BJ (cell line): ENCODE results near the gene ITGA6. TPM values are rescaled to one million over a fixed set of nuclear protein-coding genes. Genes with fewer than 3 reads are reported as not detected.

Experiments used
- CTCF ChIA-PET: fragments of 350-600 bp; formaldehyde crosslinking; extraction: SDS; loops from one replicate; lab custom pipeline; 2021; ENCODE audit warnings: antibody characterized with exemption, inconsistent platforms; lab: Yijun Ruan, JAX
- POLR2A ChIA-PET: fragments of 300-600 bp; sonication (Branson Sonifier 250); formaldehyde crosslinking; extraction: SDS; loops from one replicate; lab custom pipeline; 2021; ENCODE audit warnings: antibody characterized with exemption; lab: Charles Lee
- DNase-seq: peaks from one replicate; pipeline ENCODE4 v3.0.0-alpha.2; 2011; ENCODE audit warnings: low read depth
- H3K27me3 ChIP-seq: 2 replicates; pipeline ENCODE4 v1.6.0; 2011; ENCODE audit warnings: low read length; ENCODE audit not compliant: control insufficient read depth, insufficient read depth
- H3K36me3 ChIP-seq: 2 replicates; pipeline ENCODE4 v1.5.1; 2011; ENCODE audit warnings: low read length; ENCODE audit not compliant: control insufficient read depth, insufficient read depth
- H3K4me3 ChIP-seq: 2 replicates; pipeline ENCODE4 v1.5.1; 2011; ENCODE audit warnings: low read depth, mild to moderate bottlenecking, control low read depth, low read length
- CTCF ChIP-seq: IDR thresholded peaks from 2 replicates; pipeline ENCODE4 v1.5.1; 2011; ENCODE audit warnings: low read depth, mild to moderate bottlenecking, control low read depth, inconsistent platforms, low read length, moderate library complexity; ENCODE audit not compliant: insufficient read depth
- polyA plus RNA-seq: library from polyadenylated mRNA; depleted of rRNA; stranded (reverse); fragments of >200 nt; gene quantifications from 2 replicates; pipeline ENCODE4 v1.2.3, GENCODE V29; 2011

ITGA6 gene
- polyA plus RNA-seq, 1 experiment = 2.9 TPM

DNA sequence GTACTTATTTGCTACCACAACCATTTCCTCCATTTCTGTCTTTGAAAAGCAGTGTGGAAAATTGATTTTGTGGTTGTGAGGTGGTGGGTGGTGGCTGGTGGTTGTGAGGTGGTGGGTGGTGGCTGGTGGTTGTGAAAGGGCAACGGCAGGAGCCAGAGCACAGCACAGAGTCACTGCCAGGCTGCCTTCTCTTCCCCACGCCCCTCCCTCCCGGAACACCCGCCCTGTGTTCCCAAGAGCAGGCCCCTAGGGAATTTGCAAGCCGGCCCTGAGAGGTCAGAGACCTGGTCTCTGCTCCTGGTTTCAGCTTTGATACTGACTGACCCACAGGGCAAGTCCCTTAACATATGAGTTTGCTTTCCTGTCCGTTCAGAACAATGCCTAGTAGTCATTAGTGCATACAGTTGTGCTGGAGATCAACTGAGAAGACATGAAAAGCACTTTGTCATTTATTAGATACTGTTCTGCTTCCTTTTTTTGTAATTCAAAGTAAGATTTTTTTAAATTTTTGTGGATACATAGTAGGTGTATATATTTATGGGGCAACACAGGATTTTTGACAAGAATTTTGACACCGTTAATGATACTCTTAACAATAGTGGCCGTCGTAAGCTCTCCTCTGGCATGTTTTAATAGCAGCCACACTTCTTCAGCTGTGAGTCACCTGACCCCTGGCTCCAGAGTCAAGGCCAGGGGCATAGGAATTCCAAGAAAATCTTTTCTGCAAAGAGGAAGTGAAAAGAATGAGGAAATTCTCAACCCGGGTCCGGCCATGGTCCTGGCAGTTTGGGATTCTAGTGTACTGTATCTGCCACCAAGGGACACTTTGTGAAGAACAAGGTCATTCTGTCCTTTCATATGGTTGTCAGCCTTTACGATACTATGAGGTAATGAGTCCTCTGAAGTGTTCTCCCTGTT, 53.2 kb downstream of the ITGA6 start:
- Histone ChIP-seq H3K4me3 (no peak overlapping the region), H3K27me3 (no peaks in the 10 kb centered on the region), H3K36me3 (peaks cover 1% of the 10 kb centered on the region; the same call in 1 of the 2 replicates)
- no peak for TF ChIP-seq CTCF
- POLR2A ChIA-PET = interaction anchor here (0.5 kb wide), 1 partner anchor 593 kb away, joined by 16 read pairs; no protein-coding TSS in a partner anchor
- CTCF ChIA-PET = interaction anchor here (1.6 to 6.0 kb wide), 4 partner anchors 8 to 308 kb away, joined by 3 to 30 read pairs (median 20); no protein-coding TSS in a partner anchor
- DNase-seq = no peak

DNA sequence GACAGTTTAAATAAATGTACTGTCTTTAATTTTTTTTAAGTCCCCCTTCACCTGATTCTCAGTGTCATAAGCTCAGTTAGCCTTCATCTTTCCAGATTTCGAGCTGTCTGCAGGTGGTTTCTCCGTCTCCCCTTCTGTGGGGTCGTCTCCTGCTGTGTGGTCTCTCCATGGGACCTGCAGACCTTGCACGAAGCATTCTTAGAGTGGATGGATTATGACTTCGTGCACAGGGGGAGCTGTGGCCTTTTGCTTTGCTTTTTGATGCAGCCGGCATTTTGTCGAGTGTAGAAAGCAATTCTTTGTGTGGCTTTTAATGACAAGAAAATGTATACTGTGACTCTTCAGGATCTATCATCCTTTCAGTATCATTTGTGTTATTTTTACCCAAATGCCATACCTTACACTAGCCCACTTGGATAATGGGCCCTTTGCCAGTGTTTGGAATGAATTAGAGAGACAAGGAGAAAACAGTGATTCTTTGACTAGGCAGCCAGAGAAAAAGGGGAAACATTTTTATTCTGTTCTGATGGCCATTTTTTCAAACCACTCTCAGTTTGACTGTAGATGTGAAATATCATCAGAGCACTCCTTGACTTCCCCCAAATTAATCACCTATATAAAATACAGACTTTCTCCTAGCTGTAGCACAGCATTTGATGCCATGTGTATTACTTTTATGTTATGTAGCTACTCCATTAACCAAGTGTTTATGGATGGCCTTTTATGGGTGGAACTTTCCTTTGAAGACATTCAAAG, 54.3 kb downstream of the ITGA6 start:
- no peak for DNase-seq
- no peak overlapping the region for H3K4me3 ChIP-seq
- ChIA-PET POLR2A (no interaction called here), CTCF (interaction anchor here (0.9 to 6.0 kb wide), 6 partner anchors 9 to 309 kb away, joined by 3 to 30 read pairs (median 8); no protein-coding TSS in a partner anchor)
- H3K36me3 ChIP-seq = peaks cover 1% of the 10 kb centered on the region
- no peaks in the 10 kb centered on the region for H3K27me3 ChIP-seq
- TF ChIP-seq CTCF = 0 out of 2 replicates have a peak, but pooled peaks have one; percentile 10

- H3K27me3 ChIP-seq = no peaks in the 10 kb centered on the region
- DNase-seq = no peak
- peaks cover 2% of the 10 kb centered on the region for H3K36me3 ChIP-seq
- TF ChIP-seq CTCF = peak; percentile 41
- POLR2A ChIA-PET = no interaction called here
- CTCF ChIA-PET = interaction anchor here (0.8 to 6.0 kb wide), 6 partner anchors 10 to 313 kb away, joined by 3 to 30 read pairs (median 12); no protein-coding TSS in a partner anchor
- H3K4me3 ChIP-seq = no peak overlapping the region
These were observed 56.9 kb downstream of the ITGA6 start for GRCh38 chr2:172484253-172484652.

- H3K36me3 ChIP-seq = peaks cover 2% of the 10 kb centered on the region
- H3K27me3 ChIP-seq = no peaks in the 10 kb centered on the region
- ChIA-PET CTCF (interaction anchor here (0.8 to 6.0 kb wide), 6 partner anchors 9 to 314 kb away, joined by 3 to 30 read pairs (median 12); no protein-coding TSS in a partner anchor), POLR2A (no interaction called here)
- no peak for TF ChIP-seq CTCF
- H3K4me3 ChIP-seq = no peak overlapping the region
- DNase-seq = no peak
These were observed 57.3 kb downstream of the ITGA6 start for GRCh38 chr2:172484706-172485105.

DNA sequence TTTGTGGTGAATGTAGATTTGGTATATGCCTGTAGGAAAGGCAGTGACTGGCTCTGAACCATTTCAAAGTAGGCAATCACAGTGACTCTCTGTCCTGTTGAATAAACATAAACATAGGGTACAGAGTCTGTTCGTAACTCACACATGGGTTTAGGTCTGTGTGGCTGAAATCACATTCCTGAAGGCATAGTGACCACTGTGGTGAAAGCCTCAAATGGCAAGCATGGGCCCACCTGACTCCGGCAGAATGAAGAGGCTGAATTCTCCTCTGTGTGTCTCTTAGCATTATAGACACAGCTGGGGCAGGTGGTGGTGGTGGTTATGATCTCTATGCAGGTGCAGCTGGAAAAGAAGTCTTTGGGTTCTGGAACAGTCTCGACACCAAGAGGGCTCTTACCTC, 61.2 kb downstream of the ITGA6 start:
- DNase-seq = no peak
- no peaks in the 10 kb centered on the region for H3K27me3 ChIP-seq
- no peak for TF ChIP-seq CTCF
- no peak overlapping the region for H3K4me3 ChIP-seq
- peaks cover 2% of the 10 kb centered on the region for H3K36me3 ChIP-seq
- CTCF ChIA-PET = interaction anchor here (0.9 to 1.2 kb wide), 2 partner anchors 23 to 26 kb away, joined by 3 to 6 read pairs; no protein-coding TSS in a partner anchor
- POLR2A ChIA-PET = no interaction called here
